ENCODE data around the gene ZNF33A. TPM values are rescaled to one million over a fixed set of nuclear protein-coding genes. Genes with fewer than 3 reads are reported as not detected.
"Not testable (repeated sequence)": the region's sequence is repeated elsewhere in the genome, so short reads cannot be mapped to it uniquely, and the experiment has no call there.

The ZNF33A gene
- polyA plus RNA-seq, 4 donors = 8.5 to 43.1 (median 8.9) TPM

DNA sequence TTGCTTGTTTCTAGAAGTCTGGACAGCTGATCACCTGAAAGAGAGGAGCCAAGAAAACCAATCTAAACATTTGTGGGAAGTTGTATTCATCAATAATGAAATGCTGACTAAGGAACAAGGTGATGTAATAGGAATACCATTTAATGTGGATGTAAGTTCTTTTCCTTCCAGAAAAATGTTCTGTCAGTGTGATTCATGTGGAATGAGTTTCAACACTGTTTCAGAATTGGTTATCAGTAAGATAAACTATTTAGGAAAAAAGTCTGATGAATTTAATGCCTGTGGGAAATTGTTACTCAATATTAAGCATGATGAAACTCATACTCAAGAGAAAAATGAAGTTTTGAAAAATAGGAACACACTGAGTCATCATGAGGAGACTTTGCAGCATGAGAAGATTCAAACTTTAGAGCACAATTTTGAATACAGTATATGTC, 43.9 kb downstream of the ZNF33A start:
- Histone ChIP-seq H3K27me3 (ENCODE audit: control insufficient read depth in 3 of 3, insufficient read depth in 3 of 3, low read length in 3 of 3) (no peaks in the 10 kb centered on the region), H3K9me3 (ENCODE audit: control insufficient read depth in 2 of 2, insufficient read depth in 1 of 2, low read depth in 1 of 2, low read length in 1 of 2) (peaks cover 0 to 31% of the 10 kb centered on the region in 2 donors), H3K36me3 (ENCODE audit: control insufficient read depth in 3 of 3, insufficient read depth in 2 of 3, low read depth in 1 of 3, low read length in 3 of 3) (peaks cover 10 to 28% (median 15%) of the 10 kb centered on the region in 3 donors), H3K4me3 (ENCODE audit: low read depth in 1 of 3, low read length in 3 of 3) (no peak overlapping the region), H3K27ac (ENCODE audit: low read depth in 1 of 3, low read length in 2 of 3) (no peak overlapping the region), H3K4me1 (ENCODE audit: control insufficient read depth in 3 of 3, insufficient read depth in 2 of 3, low read depth in 1 of 3, low read length in 2 of 3) (no peaks in the 10 kb centered on the region)
- no peak for FAIRE-seq
- DNase-seq = no peak

DNA sequence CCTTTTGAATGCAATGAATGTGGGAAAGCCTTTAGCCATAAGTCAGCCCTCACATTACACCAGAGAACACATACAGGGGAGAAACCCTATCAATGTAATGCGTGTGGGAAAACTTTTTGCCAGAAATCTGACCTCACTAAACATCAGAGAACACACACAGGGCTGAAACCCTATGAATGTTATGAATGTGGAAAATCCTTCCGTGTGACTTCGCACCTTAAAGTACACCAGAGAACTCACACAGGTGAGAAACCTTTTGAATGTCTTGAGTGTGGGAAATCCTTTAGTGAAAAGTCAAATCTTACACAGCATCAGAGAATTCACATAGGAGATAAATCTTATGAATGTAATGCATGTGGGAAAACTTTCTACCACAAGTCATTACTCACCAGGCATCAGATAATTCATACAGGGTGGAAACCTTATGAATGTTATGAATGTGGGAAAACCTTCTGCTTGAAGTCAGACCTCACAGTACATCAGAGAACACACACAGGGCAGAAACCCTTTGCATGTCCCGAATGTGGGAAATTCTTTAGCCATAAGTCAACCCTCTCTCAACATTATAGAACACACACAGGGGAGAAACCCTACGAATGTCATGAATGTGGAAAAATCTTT, 44.9 kb downstream of the ZNF33A start:
- WGBS, 3 donors = 97 to 99% (median 98%) methylated on average over 5 of the region's 5 CpGs
- Histone ChIP-seq H3K36me3 (ENCODE audit: control insufficient read depth in 3 of 3, insufficient read depth in 2 of 3, low read depth in 1 of 3, low read length in 3 of 3) (peaks cover 13 to 28% (median 15%) of the 10 kb centered on the region in 3 donors), H3K9me3 (ENCODE audit: control insufficient read depth in 2 of 2, insufficient read depth in 1 of 2, low read depth in 1 of 2, low read length in 1 of 2) (peaks cover 0 to 31% of the 10 kb centered on the region in 2 donors)
- not testable (repeated sequence) for H3K4me3 ChIP-seq (ENCODE audit: low read depth in 1 of 3, low read length in 3 of 3); FAIRE-seq; H3K27ac ChIP-seq (ENCODE audit: low read depth in 1 of 3, low read length in 2 of 3); H3K4me1 ChIP-seq (ENCODE audit: control insufficient read depth in 3 of 3, insufficient read depth in 2 of 3, low read depth in 1 of 3, low read length in 2 of 3); H3K27me3 ChIP-seq (ENCODE audit: control insufficient read depth in 3 of 3, insufficient read depth in 3 of 3, low read length in 3 of 3)
- peak in 1 of 2 donors; percentile 9 for DNase-seq

DNA sequence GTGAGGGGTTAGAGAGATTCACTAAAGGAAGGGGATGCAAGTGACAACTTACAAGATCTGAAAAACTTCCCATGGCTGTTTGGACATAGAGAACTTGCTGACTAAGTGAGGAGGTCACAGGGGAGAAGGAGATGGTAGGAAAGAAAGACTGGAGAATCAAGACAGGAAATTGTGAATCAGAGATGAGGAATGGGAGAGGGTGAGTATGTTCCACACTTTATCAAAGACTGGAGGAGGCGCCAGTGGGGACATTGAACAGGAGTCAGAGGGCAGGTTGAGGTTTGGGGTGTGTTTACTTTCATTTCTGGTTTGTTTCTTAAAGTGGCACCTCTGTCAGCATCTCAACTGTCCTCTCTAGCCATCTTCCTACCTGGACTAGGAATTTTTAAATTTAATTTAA, 59.2 kb downstream of the ZNF33A start:
- WGBS, 3 donors = 19 to 59% (median 21%) methylated on average over 1 of the region's 1 CpG
- not testable (repeated sequence) for H3K4me1 ChIP-seq (ENCODE audit: control insufficient read depth in 3 of 3, insufficient read depth in 2 of 3, low read depth in 1 of 3, low read length in 2 of 3); H3K27ac ChIP-seq (ENCODE audit: low read depth in 1 of 3, low read length in 2 of 3); H3K4me3 ChIP-seq (ENCODE audit: low read depth in 1 of 3, low read length in 3 of 3); H3K36me3 ChIP-seq (ENCODE audit: control insufficient read depth in 3 of 3, insufficient read depth in 2 of 3, low read depth in 1 of 3, low read length in 3 of 3); H3K9me3 ChIP-seq (ENCODE audit: control insufficient read depth in 2 of 2, insufficient read depth in 1 of 2, low read depth in 1 of 2, low read length in 1 of 2); H3K27me3 ChIP-seq (ENCODE audit: control insufficient read depth in 3 of 3, insufficient read depth in 3 of 3, low read length in 3 of 3); FAIRE-seq
- peak in 1 of 2 donors; percentile 76 for DNase-seq

DNA sequence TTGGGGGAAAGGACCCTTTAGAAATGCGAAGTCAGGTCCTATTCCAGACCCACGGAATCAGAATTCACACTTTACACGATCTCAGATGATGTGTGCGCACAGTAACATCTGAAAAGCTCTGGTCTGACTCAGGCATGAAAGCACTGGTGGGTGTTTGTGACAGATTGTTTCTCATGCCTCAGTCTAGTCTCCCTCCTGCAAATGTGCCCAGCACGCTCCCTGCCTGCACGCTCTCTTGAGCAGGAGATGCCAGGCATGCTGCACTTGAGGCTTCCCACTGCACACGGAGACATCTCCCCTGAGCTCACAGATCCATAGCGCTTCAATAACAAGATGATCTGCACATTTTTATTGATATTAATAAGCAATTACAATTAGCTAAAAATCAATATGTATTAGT, 60.0 kb downstream of the ZNF33A start:
- Histone ChIP-seq H3K4me1 (ENCODE audit: control insufficient read depth in 3 of 3, insufficient read depth in 2 of 3, low read depth in 1 of 3, low read length in 2 of 3) (no peaks in the 10 kb centered on the region), H3K36me3 (ENCODE audit: control insufficient read depth in 3 of 3, insufficient read depth in 2 of 3, low read depth in 1 of 3, low read length in 3 of 3) (no peaks in the 10 kb centered on the region), H3K9me3 (ENCODE audit: control insufficient read depth in 2 of 2, insufficient read depth in 1 of 2, low read depth in 1 of 2, low read length in 1 of 2) (peaks cover 0 to 4% of the 10 kb centered on the region in 2 donors), H3K27ac (ENCODE audit: low read depth in 1 of 3, low read length in 2 of 3) (no peak overlapping the region), H3K27me3 (ENCODE audit: control insufficient read depth in 3 of 3, insufficient read depth in 3 of 3, low read length in 3 of 3) (no peaks in the 10 kb centered on the region), H3K4me3 (ENCODE audit: low read depth in 1 of 3, low read length in 3 of 3) (no peak overlapping the region)
- DNase-seq = no peak
- 87 to 91% (median 89%) methylated on average over 8 of the region's 8 CpGs for WGBS, 3 donors
- FAIRE-seq = no peak

DNA sequence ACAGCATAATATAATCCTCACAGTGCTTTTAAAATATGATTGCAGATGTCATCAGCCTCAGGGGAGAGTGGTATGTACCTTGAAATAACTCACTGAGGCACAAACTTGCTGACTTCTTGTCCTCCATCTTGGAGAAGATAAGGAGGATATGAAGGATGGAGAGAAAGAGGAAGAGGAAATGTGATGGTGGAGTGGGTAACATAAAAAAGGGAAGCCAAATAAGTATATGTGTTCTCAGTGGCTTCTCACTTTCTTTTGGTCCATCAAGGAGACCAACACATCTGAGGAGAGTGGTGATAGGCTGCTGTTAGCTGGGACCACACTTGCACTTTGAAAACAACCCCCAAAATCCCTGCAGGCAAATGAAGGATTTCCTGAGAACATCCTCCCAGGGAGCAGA, 62.1 kb downstream of the ZNF33A start:
- Histone ChIP-seq H3K27ac (ENCODE audit: low read depth in 1 of 3, low read length in 2 of 3) (no peak overlapping the region), H3K36me3 (ENCODE audit: control insufficient read depth in 3 of 3, insufficient read depth in 2 of 3, low read depth in 1 of 3, low read length in 3 of 3) (no peaks in the 10 kb centered on the region), H3K4me1 (ENCODE audit: control insufficient read depth in 3 of 3, insufficient read depth in 2 of 3, low read depth in 1 of 3, low read length in 2 of 3) (no peaks in the 10 kb centered on the region), H3K4me3 (ENCODE audit: low read depth in 1 of 3, low read length in 3 of 3) (no peak overlapping the region), H3K27me3 (ENCODE audit: control insufficient read depth in 3 of 3, insufficient read depth in 3 of 3, low read length in 3 of 3) (no peaks in the 10 kb centered on the region), H3K9me3 (ENCODE audit: control insufficient read depth in 2 of 2, insufficient read depth in 1 of 2, low read depth in 1 of 2, low read length in 1 of 2) (peaks cover 2 to 10% of the 10 kb centered on the region in 2 donors)
- DNase-seq (no peak), FAIRE-seq (no peak)

DNA sequence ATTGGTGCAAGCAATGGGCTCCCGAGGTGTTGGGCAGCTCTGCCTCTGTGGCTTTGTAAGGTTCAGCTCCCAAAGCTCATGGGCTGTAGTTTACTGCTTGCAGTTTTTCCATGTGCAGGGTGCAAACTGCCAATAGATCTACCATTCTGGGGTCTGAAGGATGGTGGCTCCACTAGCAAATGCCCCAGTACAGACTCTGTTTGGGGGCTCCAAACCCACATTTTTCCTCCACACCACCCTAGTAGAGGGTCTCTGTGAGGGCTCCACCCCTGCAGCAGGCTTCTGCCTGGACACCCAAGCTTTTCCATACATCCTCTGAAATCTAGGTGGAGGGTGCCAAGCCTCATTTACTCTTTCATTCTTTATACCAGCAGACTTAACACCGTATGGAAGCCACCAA, 66.2 kb downstream of the ZNF33A start:
- 70 to 74% (median 74%) methylated on average over 2 of the region's 2 CpGs for WGBS, 3 donors
- Histone ChIP-seq H3K36me3 (ENCODE audit: control insufficient read depth in 3 of 3, insufficient read depth in 2 of 3, low read depth in 1 of 3, low read length in 3 of 3) (no peaks in the 10 kb centered on the region), H3K4me1 (ENCODE audit: control insufficient read depth in 3 of 3, insufficient read depth in 2 of 3, low read depth in 1 of 3, low read length in 2 of 3) (no peaks in the 10 kb centered on the region), H3K27me3 (ENCODE audit: control insufficient read depth in 3 of 3, insufficient read depth in 3 of 3, low read length in 3 of 3) (no peaks in the 10 kb centered on the region), H3K27ac (ENCODE audit: low read depth in 1 of 3, low read length in 2 of 3) (no peak overlapping the region), H3K9me3 (ENCODE audit: control insufficient read depth in 2 of 2, insufficient read depth in 1 of 2, low read depth in 1 of 2, low read length in 1 of 2) (peaks cover 2 to 10% of the 10 kb centered on the region in 2 donors), H3K4me3 (ENCODE audit: low read depth in 1 of 3, low read length in 3 of 3) (no peak overlapping the region)
- no peak for FAIRE-seq
- no peak for DNase-seq

DNA sequence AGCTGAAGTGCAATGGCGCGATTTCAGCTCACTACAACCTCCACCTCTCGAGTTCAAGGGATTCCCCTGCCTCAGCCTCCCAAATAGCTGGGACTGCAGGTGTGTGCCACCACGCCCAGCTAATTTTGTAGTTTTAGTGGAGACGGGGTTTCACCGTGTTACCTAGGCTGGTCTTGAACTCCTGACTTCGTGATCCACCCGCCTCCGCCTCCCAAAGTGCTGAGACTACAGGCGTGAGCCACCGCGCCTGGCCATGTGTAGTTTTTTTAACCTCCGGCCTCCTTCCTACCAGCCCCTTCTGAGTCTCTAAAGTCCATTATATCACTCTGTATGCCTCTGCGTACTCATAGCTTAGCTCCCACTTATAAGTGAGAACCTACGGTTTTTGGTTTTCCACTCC, 82.8 kb downstream of the ZNF33A start:
- H3K36me3 ChIP-seq (ENCODE audit: control insufficient read depth in 3 of 3, insufficient read depth in 2 of 3, low read depth in 1 of 3, low read length in 3 of 3); H3K27ac ChIP-seq (ENCODE audit: low read depth in 1 of 3, low read length in 2 of 3); FAIRE-seq; H3K9me3 ChIP-seq (ENCODE audit: control insufficient read depth in 2 of 2, insufficient read depth in 1 of 2, low read depth in 1 of 2, low read length in 1 of 2); H3K4me1 ChIP-seq (ENCODE audit: control insufficient read depth in 3 of 3, insufficient read depth in 2 of 3, low read depth in 1 of 3, low read length in 2 of 3); DNase-seq; H3K27me3 ChIP-seq (ENCODE audit: control insufficient read depth in 3 of 3, insufficient read depth in 3 of 3, low read length in 3 of 3): not testable (repeated sequence)
- H3K4me3 ChIP-seq (ENCODE audit: low read depth in 1 of 3, low read length in 3 of 3) = peak overlapping the region in 2 of 3 donors; percentile 31 to 95
- WGBS, 3 donors = 92 to 95% (median 94%) methylated on average over 15 of the region's 15 CpGs

DNA sequence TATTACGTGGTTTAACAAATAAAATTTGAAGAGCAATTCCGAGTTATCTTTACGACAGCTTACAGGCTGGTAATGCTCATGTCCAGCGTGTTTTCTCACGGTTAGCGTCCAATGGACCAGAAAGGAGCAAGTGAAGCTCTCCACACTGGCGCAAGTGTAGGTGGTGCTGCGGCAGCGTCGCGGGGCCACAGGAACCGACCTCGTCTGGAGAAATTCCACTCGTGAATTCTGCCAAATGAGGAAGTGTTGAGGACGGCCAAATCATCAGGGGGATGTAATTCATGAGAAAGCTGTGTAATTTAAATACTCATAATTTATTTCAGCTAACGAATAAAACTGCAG, 83.3 kb downstream of the ZNF33A start:
- Histone ChIP-seq H3K27ac (ENCODE audit: low read depth in 1 of 3, low read length in 2 of 3) (peak overlapping the region in 1 of 3 donors; percentile 37), H3K4me3 (ENCODE audit: low read depth in 1 of 3, low read length in 3 of 3) (peak overlapping the region; percentile 31 to 95 (median 88)), H3K36me3 (ENCODE audit: control insufficient read depth in 3 of 3, insufficient read depth in 2 of 3, low read depth in 1 of 3, low read length in 3 of 3) (peaks cover 0 to 8% (median 5%) of the 10 kb centered on the region in 3 donors), H3K27me3 (ENCODE audit: control insufficient read depth in 3 of 3, insufficient read depth in 3 of 3, low read length in 3 of 3) (no peaks in the 10 kb centered on the region), H3K4me1 (ENCODE audit: control insufficient read depth in 3 of 3, insufficient read depth in 2 of 3, low read depth in 1 of 3, low read length in 2 of 3) (peaks cover 0 to 2% (median 0%) of the 10 kb centered on the region in 3 donors), H3K9me3 (ENCODE audit: control insufficient read depth in 2 of 2, insufficient read depth in 1 of 2, low read depth in 1 of 2, low read length in 1 of 2) (no peaks in the 10 kb centered on the region)
- DNase-seq = no peak
- no peak for FAIRE-seq
- 4 to 12% (median 9%) methylated on average over 16 of the region's 16 CpGs for WGBS, 3 donors

All from small intestine (tissue), 7 donors.